GM12878 (cell line): Measurements from ENCODE around the gene MICB. TPM values are rescaled to one million over a fixed set of nuclear protein-coding genes. Genes with fewer than 3 reads are reported as not detected.
"Not testable (repeated sequence)": the region's sequence is repeated elsewhere in the genome, so short reads cannot be mapped to it uniquely, and the experiment has no call there.

Experiments
- ATAC-seq: fragments of 200-7000 bp; cut with Tn5 transposase; 3 replicates; pipeline ENCODE4 v1.9.1; 2020; ENCODE audit warnings: mild to moderate bottlenecking, moderate library complexity
- BruUV-seq: library from RNA; stranded (reverse); fragments of 400-500 nt; replicated peaks from 2 replicates; lab custom pipeline; 2021; lab: Mats Ljungman, UMichigan
- CTCF ChIA-PET: fragments of 300-600 bp; sonication (Branson Sonifier 250); formaldehyde crosslinking; extraction: SDS; loops from one replicate; lab custom pipeline; 2021; ENCODE audit warnings: inconsistent platforms; lab: Yijun Ruan, JAX
- POLR2A ChIA-PET: fragments of 350-600 bp; formaldehyde crosslinking; extraction: SDS; loops from one replicate; lab custom pipeline; 2021; ENCODE audit warnings: inconsistent platforms; lab: Charles Lee
- RAD21 ChIA-PET: fragments of 300-600 bp; sonication (Branson Sonifier 250); formaldehyde crosslinking; loops from one replicate; lab custom pipeline; 2023; ENCODE audit warnings: antibody characterized with exemption; ENCODE audit not compliant: unreplicated experiment; lab: Charles Lee
- SMC1A ChIA-PET: fragments of 300-600 bp; sonication (Branson Sonifier 250); formaldehyde crosslinking; loops from one replicate; lab custom pipeline; 2023; ENCODE audit not compliant: unreplicated experiment, uncharacterized antibody; lab: Charles Lee
- DNase-seq: peaks from one replicate; pipeline ENCODE4 v3.0.0-alpha.2; 2011; ENCODE audit warnings: low read depth, low spot score
- FAIRE-seq: peaks from 3 replicates; lab custom pipeline; 2011; peaks lifted over from hg19 to GRCh38; lab: Jason Lieb, UNC
- H2AFZ ChIP-seq: 2 replicates; pipeline ENCODE4 v1.6.0; 2011; ENCODE audit warnings: low read depth, low read length, control low read depth; ENCODE audit not compliant: control insufficient read depth
- H3K27ac ChIP-seq: 2 replicates; pipeline ENCODE4 v1.5.1; 2011; ENCODE audit warnings: control low read depth; ENCODE audit not compliant: control insufficient read depth, insufficient read depth
- H3K27me3 ChIP-seq, 2 experiments: replicated peaks in 1 of 2; 2 replicates each; pipeline versions ENCODE4 v1.6.0 to v1.6.1; 2011; ENCODE audit warnings: low read length in 1 of 2; ENCODE audit not compliant: control insufficient read depth in 2 of 2, insufficient read depth in 2 of 2
- H3K36me3 ChIP-seq, 2 experiments: 2 replicates each; pipeline ENCODE4 v1.5.1; 2011; ENCODE audit warnings: low read length in 1 of 2; ENCODE audit not compliant: control insufficient read depth in 2 of 2, insufficient read depth in 2 of 2
- H3K4me1 ChIP-seq: 2 replicates; pipeline ENCODE4 v1.6.1; 2011; ENCODE audit warnings: mild to moderate bottlenecking, low read length, moderate library complexity, mixed read lengths; ENCODE audit not compliant: control insufficient read depth, insufficient read depth
- H3K4me2 ChIP-seq: 2 replicates; pipeline ENCODE4 v1.6.0; 2011; ENCODE audit warnings: control low read depth; ENCODE audit not compliant: control insufficient read depth, insufficient read depth
- H3K4me3 ChIP-seq: fragments of 200-600 bp; sonication (generic); 2 replicates; pipeline ENCODE4 v1.5.1; 2016
- H3K79me2 ChIP-seq: 2 replicates; pipeline ENCODE4 v1.6.0; 2011; ENCODE audit warnings: low read length; ENCODE audit not compliant: control insufficient read depth, insufficient read depth
- H3K9ac ChIP-seq: 2 replicates; pipeline ENCODE4 v1.8.0; 2011; ENCODE audit warnings: low read length, control low read depth, mixed read lengths; ENCODE audit not compliant: control insufficient read depth, insufficient read depth
- H3K9me3 ChIP-seq: replicated peaks from 3 replicates; pipeline ENCODE4 v1.5.1; 2011; ENCODE audit warnings: mild to moderate bottlenecking, low read length; ENCODE audit not compliant: control insufficient read depth, insufficient read depth
- H4K20me1 ChIP-seq: 2 replicates; pipeline ENCODE4 v1.6.0; 2011; ENCODE audit not compliant: control insufficient read depth, insufficient read depth
- MYB ChIP-seq: fragments of 150-350 bp; IDR thresholded peaks from 2 replicates; pipeline ENCODE4 v1.6.1; 2014; ENCODE audit warnings: mild to moderate bottlenecking, low read depth, low read length, borderline replicate concordance
- POLR2A ChIP-seq: IDR thresholded peaks from 2 replicates; pipeline ENCODE4 v1.6.1; 2011; ENCODE audit warnings: low read depth, mild to moderate bottlenecking, low read length
- POLR2AphosphoS5 ChIP-seq: IDR thresholded peaks from 2 replicates; pipeline ENCODE4 v1.6.1; 2011; ENCODE audit warnings: mild to moderate bottlenecking, low read length, inconsistent platforms
- YBX1 ChIP-seq: fragments of 450-650 bp; IDR thresholded peaks from 2 replicates; pipeline ENCODE4 v1.6.1; 2016; ENCODE audit warnings: antibody characterized with exemption
- WGBS: methylation state at CpG from one replicate; pipeline ENCODE4 v1.1.6; 2016; ENCODE audit warnings: low lambda C conversion rate; ENCODE audit not compliant: insufficient replicate concordance, insufficient coverage; ENCODE audit errors: missing lambda C conversion rate; 5-methylcytosine and 5-hydroxymethylcytosine counted together
- in situ Hi-C: fragments of 300-500 bp; cut with MboI; formaldehyde crosslinking; loops from 9 replicates; pipeline ENCODE4 v1.14.3; 2018; ENCODE audit warnings: mixed read lengths
- intact Hi-C: fragments of 100-400 bp; cut with micrococcal nuclease; formaldehyde crosslinking; loops from one replicate; pipeline ENCODE4 v1.14.2; 2022; ENCODE audit not compliant: unreplicated experiment
- polyA plus RNA-seq, 11 experiments: library from polyadenylated mRNA; depleted of rRNA in 4 of 11; unstranded in 6 of 11; stranded (reverse) in 5 of 11; fragments of >200 nt; fragmentation: Nextera tagmentation in 4 of 11; fragmentation: Illumina TruSeq in 1 of 11; extraction: Ambion mirVana in 4 of 11; extraction: Trizol in 1 of 11; gene quantifications; 1 replicate in 1 of 11; 2 replicates in 10 of 11; pipeline versions ENCODE4 v1.2.1 to v1.2.3, GENCODE V29; 2011 to 2016; ENCODE audit warnings: inconsistent platforms in 2 of 11, missing spikeins in 2 of 11, low read depth in 1 of 11
- total RNA-seq, 4 experiments: library from RNA; depleted of rRNA in 3 of 4; stranded (reverse); fragments of >200 nt in 3 of 4; fragmentation: Illumina TruSeq in 1 of 4; extraction: Trizol in 1 of 4; gene quantifications; 2 replicates each; pipeline versions ENCODE4 v1.2.1 to v1.2.3, GENCODE V29; 2013 to 2021

MICB gene
- total and polyA plus RNA-seq, 10 of the 15 experiments (the other 5 are each of a cell fraction or from before 2014, with no cell fraction given), result 9.0 to 37.1 (median 17.8) TPM

DNA sequence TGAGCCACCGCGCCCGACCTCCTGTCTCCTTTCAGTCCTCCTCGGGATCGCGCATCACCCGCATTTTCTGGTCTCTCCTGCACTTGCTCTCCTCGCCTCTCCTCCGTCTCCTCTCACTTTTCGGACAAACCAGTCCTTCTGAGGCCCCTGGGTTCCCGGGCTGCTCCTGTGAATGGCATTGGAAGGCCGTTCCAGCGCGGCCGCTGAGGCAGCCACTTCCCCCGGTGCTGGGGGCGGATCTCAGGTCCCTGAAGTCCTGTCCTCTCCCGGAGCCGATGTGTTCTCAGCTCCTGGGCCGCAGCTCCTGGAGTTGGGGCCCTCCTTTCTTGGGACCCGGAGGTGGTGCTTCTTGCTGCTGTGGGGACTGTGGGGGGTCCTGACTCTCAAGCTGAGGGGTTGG lies 803 bp downstream of the MICB start:
- Histone ChIP-seq H3K79me2 (peaks cover 92% of the 10 kb centered on the region), H3K4me1 (0 out of 2 replicates have a peak, but pooled peaks cover 2% of the 10 kb centered on the region), H4K20me1 (no peaks in the 10 kb centered on the region), H3K36me3 (no peaks in the 10 kb centered on the region), H3K27me3 (no peaks in the 10 kb centered on the region), H3K9ac (peak overlapping the region; percentile 28; the same call in 1 of the 2 replicates), H3K4me3 (peak overlapping the region; percentile 65), H3K9me3 (no peaks in the 10 kb centered on the region), H3K4me2 (peak overlapping the region; percentile 69; the same call in 1 of the 2 replicates), H2AFZ (no peak overlapping the region), H3K27ac (no peak overlapping the region)
- no peak for FAIRE-seq
- DNase-seq, result no peak
- no TSS peak for BruUV-seq
- ChIA-PET POLR2A (interaction anchor here (0.6 to 1.2 kb wide), 2 partner anchors 10 to 99 kb away, joined by 4 to 6 read pairs; no protein-coding TSS in a partner anchor), SMC1A (interaction anchor here (0.9 kb wide), 1 partner anchor 99 kb away, joined by 3 read pairs; no protein-coding TSS in a partner anchor), CTCF (interaction anchor here (0.5 to 7.0 kb wide), 2 partner anchors 42 to 190 kb away, joined by 3 to 100 read pairs; partner anchors contain the start of gene DDX39B), RAD21 (interaction anchor here (5.7 kb wide), 1 partner anchor 42 kb away, joined by 72 read pairs; the partner anchor contains the start of gene DDX39B)
- in situ Hi-C loops (no loop called here), intact Hi-C loops (loop anchor here (5.0 kb wide), 1 partner anchor 119 kb away; the partner anchor contains the start of gene AIF1)
- TF ChIP-seq YBX1 (no peak), MYB (no peak), POLR2AphosphoS5 (no peak), POLR2A (no peak)
- 39% methylated on average over 21 of the region's 21 CpGs for WGBS
- ATAC-seq, result no peak

DNA sequence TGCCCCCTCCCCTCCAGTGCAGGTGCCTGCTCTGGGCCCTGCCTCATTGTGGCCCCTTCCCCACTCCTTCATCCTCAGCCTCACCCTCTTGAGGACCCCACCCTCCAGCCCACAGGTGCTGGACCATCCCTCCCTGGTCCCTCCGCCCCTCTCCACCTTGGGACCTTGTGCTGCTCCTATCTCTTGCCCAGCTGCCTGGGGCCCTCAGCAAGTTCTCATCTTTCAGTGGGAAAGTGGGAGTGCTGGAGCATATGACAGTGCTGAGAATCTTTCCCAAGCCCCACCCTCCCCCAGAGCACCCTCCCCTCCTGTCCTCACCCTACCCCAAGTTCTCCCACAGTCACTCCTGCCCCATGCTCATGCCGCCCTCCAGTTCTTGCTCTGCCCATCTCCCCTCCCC lies 1.7 kb downstream of the MICB start:
- BruUV-seq, H3K4me3 ChIP-seq, H3K27ac ChIP-seq, H3K4me2 ChIP-seq, H3K36me3 ChIP-seq, CTCF ChIA-PET, FAIRE-seq, ATAC-seq, H3K9ac ChIP-seq, SMC1A ChIA-PET, H2AFZ ChIP-seq, DNase-seq, H3K9me3 ChIP-seq, in situ Hi-C loops, H4K20me1 ChIP-seq, H3K27me3 ChIP-seq, H3K4me1 ChIP-seq: not testable (repeated sequence)
- intact Hi-C loops, result loop anchor here (5.0 kb wide), 1 partner anchor 118 kb away; the partner anchor contains the start of gene AIF1
- peaks cover 91% of the 10 kb centered on the region for H3K79me2 ChIP-seq
- RAD21 ChIA-PET, result interaction anchor here (0.6 kb wide), 1 partner anchor 237 kb away, joined by 3 read pairs; no protein-coding TSS in a partner anchor
- POLR2A ChIA-PET, result interaction anchor here (0.6 kb wide), 1 partner anchor 98 kb away, joined by 4 read pairs; no protein-coding TSS in a partner anchor
- WGBS, result 100% methylated on average over 1 of the region's 2 CpGs
